ENCODE results near the gene USP27X. TPM values are rescaled to one million over a fixed set of nuclear protein-coding genes. Genes with fewer than 3 reads are reported as not detected.

Gene USP27X
- total RNA-seq, result 1 to 10 TPM; 1.0 to 2.4 TPM

DNA sequence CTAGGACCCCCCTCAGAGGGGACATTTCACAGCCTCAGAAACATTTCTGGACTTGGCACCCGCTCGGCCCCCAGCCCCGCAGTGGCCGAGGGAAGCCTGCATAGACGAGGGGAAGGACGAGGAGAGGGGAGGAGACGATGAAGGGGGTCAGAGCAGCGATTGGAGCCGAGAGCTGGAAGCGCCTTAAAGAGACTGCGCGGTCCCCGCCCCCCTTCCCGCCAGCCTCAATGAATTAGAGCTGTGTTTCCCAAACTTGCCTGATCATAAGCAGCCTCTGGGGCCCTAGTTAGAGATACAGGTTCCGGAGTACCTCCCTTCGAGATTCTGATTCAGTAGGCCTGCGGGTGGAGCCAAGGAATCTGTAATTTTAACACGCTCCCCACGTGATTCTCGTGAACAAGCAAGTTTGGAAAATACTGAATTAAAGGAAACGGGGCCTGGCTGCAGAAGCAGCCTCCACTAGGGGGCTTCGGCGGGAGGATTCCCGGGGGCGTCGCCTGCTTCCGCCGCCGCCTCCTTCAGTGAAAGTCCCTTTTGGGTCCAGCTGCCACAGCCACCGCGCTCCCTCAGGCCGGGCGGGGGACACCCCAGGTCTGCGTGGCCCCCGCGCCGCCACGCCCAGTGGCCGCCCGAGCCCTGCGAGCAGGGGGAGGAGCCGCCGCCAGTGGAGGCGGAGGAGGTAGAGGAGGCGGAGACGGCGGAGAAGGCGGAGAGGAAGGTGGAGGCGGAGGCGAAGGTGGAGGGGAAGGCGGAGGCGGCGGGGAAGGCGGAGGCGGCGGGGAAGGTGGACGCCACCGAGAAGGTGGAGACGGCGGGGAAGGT, at the start of gene USP27X:
Gene USP27X, plus strand, starts transcription at position 651 of the 822 bp plus-strand sequence. CDS start 824 bp downstream, outside the sequence.
- DNase-seq (ENCODE audit: low spot score), result peak; percentile 68
- TF ChIP-seq, protein P1, sequence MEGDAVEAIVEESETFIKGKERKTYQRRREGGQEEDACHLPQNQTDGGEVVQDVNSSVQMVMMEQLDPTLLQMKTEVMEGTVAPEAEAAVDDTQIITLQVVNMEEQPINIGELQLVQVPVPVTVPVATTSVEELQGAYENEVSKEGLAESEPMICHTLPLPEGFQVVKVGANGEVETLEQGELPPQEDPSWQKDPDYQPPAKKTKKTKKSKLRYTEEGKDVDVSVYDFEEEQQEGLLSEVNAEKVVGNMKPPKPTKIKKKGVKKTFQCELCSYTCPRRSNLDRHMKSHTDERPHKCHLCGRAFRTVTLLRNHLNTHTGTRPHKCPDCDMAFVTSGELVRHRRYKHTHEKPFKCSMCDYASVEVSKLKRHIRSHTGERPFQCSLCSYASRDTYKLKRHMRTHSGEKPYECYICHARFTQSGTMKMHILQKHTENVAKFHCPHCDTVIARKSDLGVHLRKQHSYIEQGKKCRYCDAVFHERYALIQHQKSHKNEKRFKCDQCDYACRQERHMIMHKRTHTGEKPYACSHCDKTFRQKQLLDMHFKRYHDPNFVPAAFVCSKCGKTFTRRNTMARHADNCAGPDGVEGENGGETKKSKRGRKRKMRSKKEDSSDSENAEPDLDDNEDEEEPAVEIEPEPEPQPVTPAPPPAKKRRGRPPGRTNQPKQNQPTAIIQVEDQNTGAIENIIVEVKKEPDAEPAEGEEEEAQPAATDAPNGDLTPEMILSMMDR (IDR thresholded peaks at IDR 0.05), result peak; percentile 27 to 65
- H3K9me3 ChIP-seq, result no peaks in the 10 kb centered on the region

DNA sequence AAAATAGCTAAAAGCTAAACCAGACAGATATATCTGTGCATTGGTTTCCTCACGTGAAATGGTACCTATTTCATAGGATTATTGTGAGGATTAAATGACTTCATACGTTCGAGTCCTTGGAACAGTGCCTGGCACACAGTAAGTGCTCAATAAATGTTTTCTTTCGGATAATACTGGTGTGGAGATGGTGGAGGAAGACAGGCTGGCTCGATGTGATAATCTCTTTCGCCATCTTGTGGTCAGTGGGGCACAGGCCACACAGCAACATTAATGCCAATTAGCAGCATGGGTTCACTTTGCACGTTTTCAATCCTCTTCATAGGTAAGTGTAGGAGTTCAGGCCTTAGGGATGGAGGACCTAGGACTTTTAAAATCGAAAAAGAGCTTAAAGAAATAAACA, 40.9 kb upstream of the USP27X start:
- H3K27me3 ChIP-seq, result no peaks in the 10 kb centered on the region
- no peaks in the 10 kb centered on the region for H3K9me3 ChIP-seq
- DNase-seq (ENCODE audit: low spot score), result no peak
- TF ChIP-seq, protein P1 (IDR thresholded peaks at IDR 0.05), result peak; percentile 21 to 69
- H3K4me1 ChIP-seq, result no peaks in the 10 kb centered on the region
- no peaks in the 10 kb centered on the region for H3K36me3 ChIP-seq
- no peak overlapping the region for H3K27ac ChIP-seq
- no peak overlapping the region for H3K4me3 ChIP-seq

More for the DNA sequence above, at the start of gene USP27X:
- Histone ChIP-seq H3K36me3 (no peaks in the 10 kb centered on the region), H3K4me1 (peaks cover 0 to 10% of the 10 kb centered on the region in 2 donors), H3K4me3 (peak within 1 kb of the TSS; percentile 57 to 64), H3K27me3 (no peaks in the 10 kb centered on the region), H3K27ac (peak within 1 kb of the TSS; percentile 78)

DNA sequence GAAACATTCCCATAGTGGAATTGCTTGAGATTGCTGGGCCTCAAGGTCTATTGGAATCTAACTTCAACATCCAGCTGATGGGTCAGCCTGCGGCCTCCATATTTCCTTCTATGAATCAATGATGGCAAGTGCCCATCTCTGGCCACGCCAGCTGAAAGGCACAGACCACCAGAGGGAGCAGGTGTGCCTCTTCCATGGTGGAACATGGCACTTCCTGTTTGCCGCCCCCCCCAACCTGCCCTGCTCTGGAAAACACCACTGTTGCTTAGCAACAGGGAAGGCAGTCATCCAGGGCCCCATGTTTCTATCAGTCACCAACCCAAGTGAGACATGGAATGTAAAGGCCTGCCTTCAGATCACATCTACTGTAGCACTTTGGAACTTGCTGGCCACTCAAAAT, 38.6 kb upstream of the USP27X start:
- no peak for DNase-seq (ENCODE audit: low spot score)
- Histone ChIP-seq H3K4me3 (no peak overlapping the region), H3K9me3 (no peaks in the 10 kb centered on the region), H3K4me1 (no peaks in the 10 kb centered on the region), H3K27me3 (no peaks in the 10 kb centered on the region), H3K36me3 (no peaks in the 10 kb centered on the region), H3K27ac (no peak overlapping the region)
- TF ChIP-seq, protein P1 (IDR thresholded peaks at IDR 0.05), result peak; percentile 26 to 58

DNA sequence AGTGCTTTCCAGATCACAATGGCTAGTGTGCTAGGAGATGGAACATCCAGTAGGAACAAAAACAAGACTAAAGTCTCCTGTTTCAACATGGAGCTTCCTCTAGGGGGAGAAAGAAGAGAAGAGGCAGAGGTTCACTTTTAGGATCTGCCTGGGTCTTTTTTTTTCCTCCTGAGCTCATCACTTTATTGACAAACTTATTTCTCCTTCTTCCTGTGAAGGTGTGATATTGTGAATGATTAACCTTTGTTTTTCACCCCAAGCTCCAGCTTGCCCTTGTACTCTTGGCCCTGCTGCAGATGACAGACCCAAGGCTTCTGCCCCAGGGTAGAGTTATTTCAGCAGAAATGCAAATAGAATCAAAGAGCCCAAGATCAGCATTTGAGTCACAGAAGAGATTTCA, 36.7 kb upstream of the USP27X start:
- Histone ChIP-seq H3K4me3 (no peak overlapping the region), H3K9me3 (no peaks in the 10 kb centered on the region), H3K27me3 (no peaks in the 10 kb centered on the region), H3K4me1 (no peaks in the 10 kb centered on the region), H3K36me3 (no peaks in the 10 kb centered on the region), H3K27ac (no peak overlapping the region)
- no peak for DNase-seq (ENCODE audit: low spot score)
- TF ChIP-seq, protein P1 (IDR thresholded peaks at IDR 0.05), result no peak

DNA sequence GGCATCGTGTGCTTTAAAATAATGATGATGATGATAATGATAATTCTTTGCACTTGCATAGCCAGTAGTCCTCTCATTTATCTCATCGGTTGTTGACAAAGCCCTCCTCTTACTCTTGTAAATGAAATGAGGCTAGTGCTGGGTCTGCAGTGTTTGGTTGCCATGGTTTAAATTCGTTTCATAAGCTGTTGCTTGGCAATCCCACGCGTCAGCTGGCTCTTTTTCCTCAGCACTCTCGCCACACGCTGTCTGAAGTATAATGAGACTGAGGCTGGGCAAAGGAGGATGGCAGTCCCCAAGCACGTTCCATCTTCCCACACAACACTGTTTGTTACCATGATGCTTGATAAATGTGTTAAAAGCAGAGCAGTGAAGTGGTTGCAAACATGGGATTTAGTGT, 34.7 kb upstream of the USP27X start:
- TF ChIP-seq, protein P1 (IDR thresholded peaks at IDR 0.05), result no peak
- Histone ChIP-seq H3K9me3 (peaks cover 3 to 7% of the 10 kb centered on the region in 2 donors), H3K36me3 (no peaks in the 10 kb centered on the region), H3K4me3 (no peak overlapping the region), H3K27ac (no peak overlapping the region), H3K27me3 (no peaks in the 10 kb centered on the region), H3K4me1 (no peaks in the 10 kb centered on the region)
- DNase-seq (ENCODE audit: low spot score), result no peak

Measured in right atrium auricular region (tissue), 2 donors.